ENCODE data around the gene CHI3L1.

The CHI3L1 gene

DNA sequence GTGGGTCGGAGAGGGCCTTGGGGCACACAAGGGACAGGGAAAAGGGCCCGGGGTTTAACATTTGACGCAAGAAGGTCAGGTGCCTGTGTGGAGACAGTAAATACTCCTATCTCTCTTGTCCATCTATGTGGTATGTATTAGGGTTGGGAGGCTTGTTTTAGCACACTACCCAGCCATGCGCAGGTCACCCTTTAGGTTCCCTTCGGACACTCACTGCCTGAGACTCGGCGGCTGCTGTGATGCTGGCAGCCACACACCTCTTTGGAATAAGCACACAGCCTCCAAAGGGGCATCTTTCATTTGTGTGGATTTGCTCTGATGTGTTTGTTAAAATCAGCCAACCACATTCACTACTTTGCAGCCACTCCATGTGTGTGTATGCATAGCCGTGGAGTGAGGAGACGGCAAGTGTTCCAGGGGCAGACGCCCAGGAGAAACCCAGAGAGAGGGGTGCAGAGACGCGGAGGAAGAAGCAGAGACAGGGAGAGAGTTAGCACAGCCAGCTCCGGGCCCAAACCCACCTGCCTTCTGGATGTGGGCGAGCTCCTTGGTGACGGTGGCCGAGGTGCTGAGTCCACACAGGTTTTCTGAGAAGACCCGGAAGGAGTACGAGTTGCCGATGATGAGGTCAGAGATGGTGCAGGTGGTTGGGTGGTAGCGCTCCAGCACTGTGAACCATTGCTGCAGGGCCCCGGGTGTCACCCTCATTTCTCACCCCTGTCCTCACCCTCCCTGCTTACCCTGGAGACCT is 16.6 kb downstream of the CHI3L1 start:
- TF ChIP-seq CTCF (IDR thresholded peaks at IDR 0.05; ENCODE audit: low read depth, low read length, missing control alignments): no peak
- no peak for DNase-seq (ENCODE audit: extremely low read depth, low read depth)

GRCh38 chr1:203168991-203169390 is 17.5 kb downstream of the CHI3L1 start:
- TF ChIP-seq CTCF (IDR thresholded peaks at IDR 0.05; ENCODE audit: low read depth, low read length, missing control alignments): no peak
- DNase-seq (ENCODE audit: extremely low read depth, low read depth): no peak
- no peak overlapping the region for H3K4me3 ChIP-seq (replicated peaks; ENCODE audit: low read depth, low read length)

More for the DNA sequence above, 16.6 kb downstream of the CHI3L1 start:
- H3K4me3 ChIP-seq (replicated peaks; ENCODE audit: low read depth, low read length): no peak overlapping the region

DNA sequence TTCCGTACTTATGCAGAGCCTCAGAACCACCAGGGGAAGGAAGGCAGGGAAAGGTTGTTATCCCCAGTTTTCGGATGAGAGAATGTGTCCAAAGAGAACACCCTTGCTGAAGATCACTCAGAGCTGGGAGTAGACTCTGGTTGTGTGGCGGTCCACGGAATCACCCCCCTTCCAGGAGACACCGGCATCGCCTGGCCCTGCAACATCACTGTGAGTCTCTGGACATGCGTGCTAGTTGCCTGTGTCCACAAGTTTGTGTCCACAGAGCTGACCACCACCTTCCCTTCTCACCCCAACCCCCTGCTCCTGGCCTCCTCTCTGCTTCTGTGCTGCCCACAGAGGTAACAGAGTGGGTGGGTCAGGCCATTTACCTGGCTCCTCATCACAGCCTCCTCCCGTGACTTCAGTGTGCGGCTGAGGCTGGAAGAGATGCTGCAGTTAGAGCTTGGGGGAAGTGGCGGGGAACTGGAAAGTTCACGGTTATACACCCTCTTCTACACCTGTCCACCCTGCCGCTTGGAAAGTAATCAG is 18.2 kb downstream of the CHI3L1 start:
- H3K4me3 ChIP-seq (replicated peaks; ENCODE audit: low read depth, low read length): no peak overlapping the region
- no peak for DNase-seq (ENCODE audit: extremely low read depth, low read depth)
- TF ChIP-seq CTCF (IDR thresholded peaks at IDR 0.05; ENCODE audit: low read depth, low read length, missing control alignments): no peak

GRCh38 chr1:203167913-203168200 is 18.6 kb downstream of the CHI3L1 start:
- no peak for DNase-seq (ENCODE audit: extremely low read depth, low read depth)
- H3K4me3 ChIP-seq (replicated peaks; ENCODE audit: low read depth, low read length): no peak overlapping the region
- no peak for TF ChIP-seq CTCF (IDR thresholded peaks at IDR 0.05; ENCODE audit: low read depth, low read length, missing control alignments)

- no peak for TF ChIP-seq CTCF (IDR thresholded peaks at IDR 0.05; ENCODE audit: low read depth, low read length, missing control alignments)
- no peak for DNase-seq (ENCODE audit: extremely low read depth, low read depth)
- no peak overlapping the region for H3K4me3 ChIP-seq (replicated peaks; ENCODE audit: low read depth, low read length)
Measured at GRCh38 chr1:203167026-203167912, 19.2 kb downstream of the CHI3L1 start.

DNA sequence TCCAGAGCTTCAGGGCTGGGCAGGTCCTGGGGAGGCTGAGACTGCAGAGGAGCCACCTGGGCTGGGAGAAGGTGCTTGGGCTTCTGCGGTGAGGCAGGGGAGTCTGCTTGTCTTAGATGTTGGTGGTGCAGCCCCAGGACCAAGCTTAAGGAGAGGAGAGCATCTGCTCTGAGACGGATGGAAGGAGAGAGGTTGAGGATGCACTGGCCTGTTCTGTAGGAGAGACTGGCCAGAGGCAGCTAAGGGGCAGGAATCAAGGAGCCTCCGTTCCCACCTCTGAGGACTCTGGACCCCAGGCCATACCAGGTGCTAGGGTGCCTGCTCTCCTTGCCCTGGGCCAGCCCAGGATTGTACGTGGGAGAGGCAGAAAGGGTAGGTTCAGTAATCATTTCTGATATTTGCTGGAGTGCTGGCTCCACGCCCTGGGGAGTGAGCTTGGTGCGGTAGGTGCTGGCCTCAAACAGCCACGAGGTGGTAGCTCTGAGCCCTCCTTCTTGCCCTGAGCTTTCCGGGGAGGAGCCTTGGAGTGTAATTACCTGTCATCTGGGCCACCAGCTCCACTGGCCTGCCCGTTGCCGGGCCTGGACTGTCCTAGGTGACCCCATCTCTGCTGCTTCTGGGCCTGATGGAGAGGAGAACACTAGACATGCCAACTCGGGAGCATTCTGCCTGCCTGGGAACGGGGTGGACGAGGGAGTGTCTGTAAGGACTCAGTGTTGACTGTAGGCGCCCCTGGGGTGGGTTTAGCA is 20.1 kb downstream of the CHI3L1 start:
- no peak for TF ChIP-seq CTCF (IDR thresholded peaks at IDR 0.05; ENCODE audit: low read depth, low read length, missing control alignments)
- DNase-seq (ENCODE audit: extremely low read depth, low read depth): no peak
- H3K4me3 ChIP-seq (replicated peaks; ENCODE audit: low read depth, low read length): no peak overlapping the region

All from HFF-Myc (cell line).